Prostate gland (tissue), 2 donors: ENCODE measurements around the gene SLC1A7. TPM values are rescaled to one million over a fixed set of nuclear protein-coding genes. Genes with fewer than 3 reads are reported as not detected.

Source experiments
- DNase-seq: peaks from one replicate; pipeline ENCODE4 v3.0.0-alpha.2; 2019; ENCODE audit warnings: low spot score
- H3K27ac ChIP-seq, 2 donors: fragments of 200-600 bp; sonication (generic); 2 replicates each; pipeline ENCODE4 v1.5.1; 2017 to 2019
- H3K27me3 ChIP-seq: fragments of 200-600 bp; sonication (generic); replicated peaks from 2 replicates; pipeline ENCODE4 v1.5.1; 2019; ENCODE audit not compliant: insufficient read depth
- H3K36me3 ChIP-seq, 2 donors: fragments of 200-600 bp; sonication (generic); 1 replicate in 1 of 2; 2 replicates in 1 of 2; pipeline versions ENCODE4 v1.5.1 to v1.8.1; 2017 to 2019
- H3K4me1 ChIP-seq: fragments of 200-600 bp; sonication (generic); replicated peaks from 2 replicates; pipeline ENCODE4 v1.5.1; 2019
- H3K4me3 ChIP-seq, 2 donors: fragments of 200-600 bp; sonication (generic); 2 replicates each; pipeline ENCODE4 v1.5.1; 2017 to 2019
- H3K9me3 ChIP-seq: fragments of 200-600 bp; sonication (generic); 2 replicates; pipeline ENCODE4 v1.5.1; 2017
- POLR2A ChIP-seq: fragments of 450-650 bp; IDR thresholded peaks from one replicate; pipeline ENCODE4 v1.6.1; 2016; ENCODE audit warnings: antibody characterized with exemption, mild to moderate bottlenecking
- POLR2AphosphoS5 ChIP-seq: sonication (generic); formaldehyde crosslinking; IDR thresholded peaks from one replicate; pipeline ENCODE4 v1.6.1; 2017; ENCODE audit warnings: antibody characterized with exemption
- WGBS: methylation state at CpG from one replicate; pipeline ENCODE4 v1.1.5; 2018; 5-methylcytosine and 5-hydroxymethylcytosine counted together
- intact Hi-C: fragments of 100-400 bp; cut with DNase I; formaldehyde crosslinking; loops from one replicate; pipeline ENCODE4 v1.14.2; 2022
- total RNA-seq, 2 donors: library from RNA; depleted of rRNA; stranded (reverse); fragments of >200 nt; gene quantifications; one replicate each; pipeline ENCODE4 v1.1.0, GENCODE V29; 2016
- TF ChIP-seq, protein P1 (sequence below), 4 experiments: fragments of 200-600 bp in 2 of 4; fragments of 450-650 bp in 2 of 4; sonication (generic) in 2 of 4; IDR thresholded peaks; 1 replicate in 3 of 4; 2 replicates in 1 of 4; pipeline ENCODE4 v1.5.1; 2016 to 2019; ENCODE audit warnings: antibody characterized with exemption in 4 of 4, mild to moderate bottlenecking in 2 of 4, moderate library complexity in 2 of 4

SLC1A7 gene
- total RNA-seq, 2 donors from 2014 or later: 1.8 TPM; not detected in 1

DNA sequence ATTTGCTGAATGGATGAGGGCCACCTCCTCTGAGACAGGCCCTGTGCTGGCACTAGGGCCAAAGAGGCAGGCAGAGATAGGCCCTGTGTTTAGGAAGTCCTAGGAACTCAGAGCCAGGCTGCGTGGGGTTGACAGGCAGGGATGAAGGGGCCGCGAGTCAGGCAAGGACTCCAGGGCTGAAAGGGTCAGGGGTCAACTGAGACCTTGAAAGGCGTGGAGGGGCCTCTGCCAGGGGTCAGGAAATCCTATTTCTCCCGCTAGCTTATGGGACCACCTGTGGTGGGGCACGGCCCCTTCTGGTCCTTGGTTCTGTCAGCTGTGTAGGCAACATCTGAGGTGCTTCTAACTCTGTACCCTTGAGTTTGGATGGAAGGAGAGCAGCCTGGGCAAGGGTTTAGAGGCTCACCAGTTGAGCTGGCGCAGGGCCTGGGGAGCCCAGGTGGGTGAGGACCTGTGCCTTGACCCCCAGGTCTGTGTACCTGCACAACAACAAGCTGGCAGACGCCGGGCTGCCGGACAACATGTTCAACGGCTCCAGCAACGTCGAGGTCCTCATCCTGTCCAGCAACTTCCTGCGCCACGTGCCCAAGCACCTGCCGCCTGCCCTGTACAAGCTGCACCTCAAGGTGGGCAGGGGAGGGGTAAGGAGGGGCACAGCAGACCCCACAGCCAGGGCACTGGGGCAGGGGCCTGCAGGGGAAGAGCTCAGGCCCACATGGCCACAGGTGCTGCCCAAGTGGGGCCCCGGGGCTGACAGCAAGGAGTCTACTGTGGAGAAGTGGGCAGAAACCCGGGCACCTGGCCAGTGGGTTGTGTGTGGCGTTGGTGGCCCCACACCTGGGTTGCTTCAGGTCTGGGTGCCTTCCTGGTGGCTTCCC lies 65.5 kb downstream of the SLC1A7 start:
- DNase-seq: no peak
- H3K27ac ChIP-seq: no peak overlapping the region

DNA sequence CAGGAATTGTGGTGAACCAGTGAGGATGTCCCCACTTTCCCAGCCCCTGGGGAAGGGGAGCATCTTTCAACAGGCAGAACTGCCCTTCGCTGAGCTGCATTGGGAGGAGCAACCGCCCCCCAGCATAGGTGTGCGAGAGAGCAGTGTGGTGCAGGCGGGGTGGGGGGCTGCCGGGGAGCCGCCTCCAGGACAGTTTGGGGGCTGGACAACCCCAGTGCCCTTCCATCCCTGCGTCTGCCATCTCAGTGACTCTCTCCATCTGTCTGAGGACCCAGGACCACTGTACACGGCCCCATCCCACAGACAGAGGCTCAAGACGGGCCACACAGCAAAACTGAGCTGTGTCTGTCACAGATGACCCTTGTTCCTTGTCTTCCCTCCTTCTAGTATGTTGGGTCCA lies 66.3 kb downstream of the SLC1A7 start:
- Histone ChIP-seq H3K4me3 (no peak overlapping the region), H3K27ac (no peak overlapping the region), H3K27me3 (no peaks in the 10 kb centered on the region), H3K4me1 (no peaks in the 10 kb centered on the region), H3K36me3 (peaks cover 0 to 4% of the 10 kb centered on the region in 2 donors), H3K9me3 (no peaks in the 10 kb centered on the region)
- DNase-seq: no peak
- no peak for TF ChIP-seq POLR2AphosphoS5
- TF ChIP-seq, protein P1, sequence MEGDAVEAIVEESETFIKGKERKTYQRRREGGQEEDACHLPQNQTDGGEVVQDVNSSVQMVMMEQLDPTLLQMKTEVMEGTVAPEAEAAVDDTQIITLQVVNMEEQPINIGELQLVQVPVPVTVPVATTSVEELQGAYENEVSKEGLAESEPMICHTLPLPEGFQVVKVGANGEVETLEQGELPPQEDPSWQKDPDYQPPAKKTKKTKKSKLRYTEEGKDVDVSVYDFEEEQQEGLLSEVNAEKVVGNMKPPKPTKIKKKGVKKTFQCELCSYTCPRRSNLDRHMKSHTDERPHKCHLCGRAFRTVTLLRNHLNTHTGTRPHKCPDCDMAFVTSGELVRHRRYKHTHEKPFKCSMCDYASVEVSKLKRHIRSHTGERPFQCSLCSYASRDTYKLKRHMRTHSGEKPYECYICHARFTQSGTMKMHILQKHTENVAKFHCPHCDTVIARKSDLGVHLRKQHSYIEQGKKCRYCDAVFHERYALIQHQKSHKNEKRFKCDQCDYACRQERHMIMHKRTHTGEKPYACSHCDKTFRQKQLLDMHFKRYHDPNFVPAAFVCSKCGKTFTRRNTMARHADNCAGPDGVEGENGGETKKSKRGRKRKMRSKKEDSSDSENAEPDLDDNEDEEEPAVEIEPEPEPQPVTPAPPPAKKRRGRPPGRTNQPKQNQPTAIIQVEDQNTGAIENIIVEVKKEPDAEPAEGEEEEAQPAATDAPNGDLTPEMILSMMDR (IDR thresholded peaks at IDR 0.05): no peak
- no peak for TF ChIP-seq POLR2A
- WGBS: 96% methylated on average over 9 of the region's 9 CpGs
- intact Hi-C loops: no loop called here

More for the DNA sequence above, 65.5 kb downstream of the SLC1A7 start:
- intact Hi-C loops: no loop called here
- Histone ChIP-seq H3K9me3 (no peaks in the 10 kb centered on the region), H3K4me1 (no peaks in the 10 kb centered on the region), H3K4me3 (no peak overlapping the region), H3K36me3 (peaks cover 0 to 4% of the 10 kb centered on the region in 2 donors), H3K27me3 (no peaks in the 10 kb centered on the region)
- whole genome bisulfite sequencing: 90% methylated on average over 16 of the region's 19 CpGs
- TF ChIP-seq POLR2A: no peak
- TF ChIP-seq POLR2AphosphoS5: no peak
- TF ChIP-seq, protein P1 (IDR thresholded peaks at IDR 0.05): no peak

DNA sequence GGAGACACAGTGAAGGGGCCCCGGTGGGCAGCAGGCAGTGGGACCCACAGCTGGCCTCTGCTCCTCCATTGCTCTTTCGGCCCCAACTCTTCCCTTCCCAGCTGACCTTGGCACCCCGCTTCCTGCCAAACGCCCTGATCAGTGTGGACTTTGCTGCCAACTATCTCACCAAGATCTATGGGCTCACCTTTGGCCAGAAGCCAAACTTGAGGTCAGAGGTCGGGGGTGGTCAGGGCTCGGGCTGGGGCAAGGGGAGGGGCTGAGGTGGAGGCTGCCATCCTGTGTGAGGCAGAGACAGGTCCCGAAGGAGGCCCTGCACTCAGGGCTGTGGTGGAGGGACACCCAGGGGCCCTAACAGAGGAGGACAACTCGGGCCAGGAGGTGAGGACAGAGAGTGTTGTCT lies 66.7 kb downstream of the SLC1A7 start:
- no peak overlapping the region for H3K27ac ChIP-seq
- no peaks in the 10 kb centered on the region for H3K27me3 ChIP-seq
- H3K4me1 ChIP-seq: no peaks in the 10 kb centered on the region
- WGBS: 72% methylated on average over 8 of the region's 8 CpGs
- intact Hi-C loops: no loop called here
- TF ChIP-seq POLR2AphosphoS5 (no peak), POLR2A (no peak)
- TF ChIP-seq, protein P1 (IDR thresholded peaks at IDR 0.05): no peak
- no peak overlapping the region for H3K4me3 ChIP-seq
- peaks cover 0 to 4% of the 10 kb centered on the region in 2 donors for H3K36me3 ChIP-seq
- no peaks in the 10 kb centered on the region for H3K9me3 ChIP-seq
- no peak for DNase-seq

DNA sequence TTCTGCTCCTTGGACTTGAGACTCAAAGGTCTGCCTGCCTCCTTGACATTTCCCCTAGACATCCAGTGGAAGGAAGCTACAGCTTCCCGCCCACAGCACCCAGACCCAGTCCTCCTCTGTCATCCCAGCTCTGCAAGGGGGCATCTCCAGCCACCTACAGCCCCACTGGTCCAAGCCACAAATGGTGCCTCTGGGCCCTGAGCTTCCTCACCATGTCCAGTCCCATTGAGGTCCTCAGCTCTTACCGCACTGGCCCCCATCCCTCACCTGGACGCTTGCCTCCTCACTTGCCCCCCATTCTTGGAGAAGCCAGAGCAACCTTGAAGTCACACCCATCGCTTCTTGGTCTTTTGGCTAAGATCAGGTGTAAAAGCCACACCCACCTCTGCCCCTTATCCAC lies 67.2 kb downstream of the SLC1A7 start:
- no peak for DNase-seq
- TF ChIP-seq POLR2A: no peak
- TF ChIP-seq POLR2AphosphoS5: no peak
- TF ChIP-seq, protein P1 (IDR thresholded peaks at IDR 0.05): no peak
- Histone ChIP-seq H3K36me3 (peaks cover 0 to 4% of the 10 kb centered on the region in 2 donors), H3K4me1 (no peaks in the 10 kb centered on the region), H3K27me3 (no peaks in the 10 kb centered on the region), H3K4me3 (no peak overlapping the region), H3K27ac (no peak overlapping the region), H3K9me3 (no peaks in the 10 kb centered on the region)
- 96% methylated on average over 4 of the region's 4 CpGs for WGBS
- intact Hi-C loops: no loop called here
